WERI-Rb-1 (cell line): ENCODE results near the gene ZBTB7C.

Source experiments
- DNase-seq: peaks from one replicate; pipeline ENCODE4 v3.0.0-alpha.2; 2020
- H3K27ac ChIP-seq: fragments of 250-450 bp; sonication (Bioruptor Pico); 2 replicates; pipeline ENCODE4 v1.5.1; 2020; ENCODE audit warnings: mild to moderate bottlenecking, moderate library complexity
- H3K27me3 ChIP-seq: fragments of 250-450 bp; sonication (Bioruptor Pico); 2 replicates; pipeline ENCODE4 v1.5.1; 2021; ENCODE audit warnings: mild to moderate bottlenecking, low read depth, moderate library complexity; ENCODE audit not compliant: insufficient read depth, severe bottlenecking
- H3K36me3 ChIP-seq: fragments of 250-450 bp; sonication (Bioruptor Pico); 2 replicates; pipeline ENCODE4 v1.5.1; 2020; ENCODE audit warnings: mild to moderate bottlenecking, moderate library complexity
- H3K4me3 ChIP-seq: 2 replicates; pipeline ENCODE4 v1.5.1; 2011; ENCODE audit warnings: low read depth, mild to moderate bottlenecking, control low read depth, low read length
- H3K9me3 ChIP-seq: fragments of 250-450 bp; sonication (Bioruptor Pico); 2 replicates; pipeline ENCODE4 v1.5.1; 2021; ENCODE audit warnings: mild to moderate bottlenecking, moderate library complexity; ENCODE audit not compliant: severe bottlenecking
- TF ChIP-seq, protein P1 (sequence below): IDR thresholded peaks from 2 replicates; pipeline ENCODE4 v1.5.1; 2011; ENCODE audit warnings: low read depth, mild to moderate bottlenecking, control low read depth, inconsistent platforms, low read length

Gene ZBTB7C

DNA sequence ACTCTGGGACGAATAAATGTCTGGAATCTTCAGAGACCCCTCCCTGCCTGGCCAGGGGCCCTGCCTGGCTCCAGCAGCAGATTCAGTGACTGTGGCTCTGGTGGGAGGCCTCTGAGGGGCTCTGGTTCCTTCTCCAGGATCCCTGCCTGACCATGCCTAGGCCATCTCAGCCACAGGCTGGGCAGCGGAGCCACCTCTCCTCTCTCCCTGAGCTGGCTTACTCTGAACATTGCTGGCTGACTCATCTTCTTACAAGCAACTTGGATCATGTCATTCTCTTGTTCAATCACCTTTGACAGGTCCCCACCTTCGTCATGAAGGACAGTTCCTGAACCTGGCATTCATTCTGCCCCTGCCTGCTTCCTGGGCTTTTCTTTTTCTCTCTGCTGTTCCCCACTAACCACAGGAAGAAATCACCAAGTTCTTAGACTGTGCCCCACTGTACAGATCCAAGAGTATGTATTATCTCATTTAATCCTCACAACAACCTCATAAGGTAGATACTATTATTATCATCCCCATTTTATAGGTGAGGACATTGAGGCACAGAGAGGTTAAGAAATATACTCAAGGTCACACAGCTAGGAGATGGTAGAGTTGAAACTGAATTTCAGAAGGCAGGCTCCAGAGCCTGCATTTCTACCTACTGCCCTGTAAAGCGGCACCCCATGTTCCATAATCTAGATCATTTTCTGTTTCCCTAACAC lies 323.2 kb downstream of the ZBTB7C start:
- TF ChIP-seq, protein P1, sequence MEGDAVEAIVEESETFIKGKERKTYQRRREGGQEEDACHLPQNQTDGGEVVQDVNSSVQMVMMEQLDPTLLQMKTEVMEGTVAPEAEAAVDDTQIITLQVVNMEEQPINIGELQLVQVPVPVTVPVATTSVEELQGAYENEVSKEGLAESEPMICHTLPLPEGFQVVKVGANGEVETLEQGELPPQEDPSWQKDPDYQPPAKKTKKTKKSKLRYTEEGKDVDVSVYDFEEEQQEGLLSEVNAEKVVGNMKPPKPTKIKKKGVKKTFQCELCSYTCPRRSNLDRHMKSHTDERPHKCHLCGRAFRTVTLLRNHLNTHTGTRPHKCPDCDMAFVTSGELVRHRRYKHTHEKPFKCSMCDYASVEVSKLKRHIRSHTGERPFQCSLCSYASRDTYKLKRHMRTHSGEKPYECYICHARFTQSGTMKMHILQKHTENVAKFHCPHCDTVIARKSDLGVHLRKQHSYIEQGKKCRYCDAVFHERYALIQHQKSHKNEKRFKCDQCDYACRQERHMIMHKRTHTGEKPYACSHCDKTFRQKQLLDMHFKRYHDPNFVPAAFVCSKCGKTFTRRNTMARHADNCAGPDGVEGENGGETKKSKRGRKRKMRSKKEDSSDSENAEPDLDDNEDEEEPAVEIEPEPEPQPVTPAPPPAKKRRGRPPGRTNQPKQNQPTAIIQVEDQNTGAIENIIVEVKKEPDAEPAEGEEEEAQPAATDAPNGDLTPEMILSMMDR: no peak
- no peaks in the 10 kb centered on the region for H3K36me3 ChIP-seq
- no peaks in the 10 kb centered on the region for H3K9me3 ChIP-seq
- no peak overlapping the region for H3K4me3 ChIP-seq
- H3K27me3 ChIP-seq: no peaks in the 10 kb centered on the region
- no peak overlapping the region for H3K27ac ChIP-seq
- no peak for DNase-seq

DNA sequence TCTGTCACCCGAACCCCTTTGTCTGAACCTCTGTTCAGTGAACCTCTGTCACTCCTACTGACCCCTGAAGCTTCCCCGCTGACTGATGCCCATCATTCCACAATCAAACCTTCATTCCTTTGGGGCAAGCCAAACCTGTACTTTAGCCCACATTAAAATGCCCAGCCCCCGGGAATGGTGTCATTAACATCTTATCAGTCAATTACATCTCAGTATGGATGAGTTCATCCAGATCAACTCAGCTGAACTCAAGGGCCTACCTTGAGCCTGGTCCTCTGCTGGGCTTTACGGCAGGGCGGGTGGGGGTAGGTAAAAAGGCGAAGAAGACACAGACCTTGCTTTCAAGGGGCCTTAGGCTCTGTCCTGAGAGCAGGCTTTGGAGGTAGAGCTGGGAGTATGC lies 324.3 kb downstream of the ZBTB7C start:
- TF ChIP-seq, protein P1: no peak
- Histone ChIP-seq H3K27ac (no peak overlapping the region), H3K9me3 (no peaks in the 10 kb centered on the region), H3K27me3 (no peaks in the 10 kb centered on the region), H3K36me3 (no peaks in the 10 kb centered on the region), H3K4me3 (no peak overlapping the region)
- DNase-seq: no peak

DNA sequence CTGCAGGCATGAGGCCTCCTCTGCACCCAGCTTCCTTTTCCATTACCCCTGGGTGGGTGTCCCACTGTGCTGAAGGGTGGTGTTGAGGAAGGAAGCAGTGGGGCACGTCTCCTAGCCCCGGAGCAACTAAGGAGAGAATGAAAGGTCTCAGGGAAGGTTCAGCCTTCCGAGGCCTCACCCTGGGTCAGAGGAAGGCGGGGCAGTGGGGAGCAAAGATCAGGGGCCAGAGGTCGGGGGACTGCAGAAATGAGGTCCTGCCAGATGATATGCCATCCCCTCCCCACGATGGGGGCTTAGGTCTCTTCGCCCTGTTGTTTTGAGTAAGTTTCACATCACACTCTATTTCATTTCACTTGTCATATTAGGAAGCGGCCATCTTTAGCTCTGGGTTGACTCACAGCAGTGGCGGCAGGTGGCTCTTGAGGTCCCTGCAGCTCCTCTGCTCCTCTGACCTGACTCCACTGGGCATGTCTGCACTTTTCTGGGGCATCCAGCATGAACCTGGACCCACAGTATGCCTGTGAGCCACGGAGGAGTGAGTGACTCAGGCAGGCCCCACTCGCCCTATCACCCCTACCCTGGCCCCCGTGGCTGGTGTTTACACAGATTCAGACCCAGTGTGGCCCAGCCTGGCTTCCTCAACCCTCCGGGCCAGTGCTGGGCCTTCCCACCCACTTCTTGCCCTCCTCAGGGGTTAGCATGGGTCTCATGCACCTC lies 325.0 kb downstream of the ZBTB7C start:
- H3K36me3 ChIP-seq: no peaks in the 10 kb centered on the region
- DNase-seq: no peak
- H3K4me3 ChIP-seq: no peak overlapping the region
- no peaks in the 10 kb centered on the region for H3K27me3 ChIP-seq
- H3K27ac ChIP-seq: no peak overlapping the region
- TF ChIP-seq, protein P1: no peak
- H3K9me3 ChIP-seq: no peaks in the 10 kb centered on the region

DNA sequence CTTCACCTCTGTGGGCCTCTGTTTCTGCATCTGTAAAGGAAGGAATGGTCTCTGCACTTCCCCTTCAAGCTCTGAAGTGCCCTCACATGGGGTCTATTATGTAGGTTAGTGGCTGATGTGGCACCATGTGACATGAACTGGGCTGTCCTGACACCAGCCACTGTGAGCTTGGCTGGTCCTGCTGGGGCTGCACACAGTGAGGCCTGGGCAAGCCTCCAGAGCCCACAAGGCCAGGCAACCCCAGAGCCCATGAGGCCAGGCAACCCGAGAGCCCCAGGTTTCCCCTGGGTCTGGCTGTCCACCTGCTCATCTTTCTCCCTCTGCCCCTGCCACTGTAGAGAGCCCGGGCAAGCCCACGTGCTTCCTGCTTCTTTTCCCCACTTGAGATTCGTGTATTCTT lies 328.6 kb downstream of the ZBTB7C start:
- no peaks in the 10 kb centered on the region for H3K9me3 ChIP-seq
- DNase-seq: no peak
- TF ChIP-seq, protein P1: no peak
- H3K27ac ChIP-seq: peak overlapping the region; percentile 21; the same call in 1 of the 2 replicates
- no peaks in the 10 kb centered on the region for H3K27me3 ChIP-seq
- no peaks in the 10 kb centered on the region for H3K36me3 ChIP-seq
- H3K4me3 ChIP-seq: no peak overlapping the region

DNA sequence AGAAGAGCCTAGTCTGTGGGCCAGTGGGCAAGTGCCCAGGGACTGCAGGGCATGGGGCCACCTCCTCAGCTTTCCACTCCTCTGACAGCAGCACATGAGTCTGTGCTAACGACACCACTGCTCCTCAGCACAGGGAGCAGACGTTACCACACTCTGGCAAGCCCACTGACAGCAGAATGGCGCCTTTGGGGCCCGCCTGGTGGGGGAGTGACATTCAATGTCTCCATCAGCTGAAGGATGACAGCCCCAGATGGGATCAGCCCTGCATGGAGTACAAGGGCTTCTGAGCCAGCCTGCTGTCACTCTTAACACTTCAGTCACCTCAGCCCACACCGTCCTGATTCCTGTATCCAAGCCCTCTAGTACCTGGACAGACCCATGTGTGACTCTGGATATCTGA lies 329.3 kb downstream of the ZBTB7C start:
- H3K27ac ChIP-seq: peak overlapping the region; percentile 52
- TF ChIP-seq, protein P1: 0 out of 2 replicates have a peak, but pooled peaks have one; percentile 1
- no peaks in the 10 kb centered on the region for H3K9me3 ChIP-seq
- H3K36me3 ChIP-seq: no peaks in the 10 kb centered on the region
- no peak overlapping the region for H3K4me3 ChIP-seq
- DNase-seq: peak; percentile 86
- no peaks in the 10 kb centered on the region for H3K27me3 ChIP-seq
